CD4-positive, alpha-beta T cell treated with Interleukin-15 for 1 hour (primary cell): ENCODE measurements around the gene GHRL.
"Not testable (repeated sequence)": the region's sequence is repeated elsewhere in the genome, so short reads cannot be mapped to it uniquely, and the experiment has no call there.

Source experiments
- DNase-seq: peaks from one replicate; pipeline ENCODE4 v3.0.0-alpha.2; 2020

Gene GHRL

DNA sequence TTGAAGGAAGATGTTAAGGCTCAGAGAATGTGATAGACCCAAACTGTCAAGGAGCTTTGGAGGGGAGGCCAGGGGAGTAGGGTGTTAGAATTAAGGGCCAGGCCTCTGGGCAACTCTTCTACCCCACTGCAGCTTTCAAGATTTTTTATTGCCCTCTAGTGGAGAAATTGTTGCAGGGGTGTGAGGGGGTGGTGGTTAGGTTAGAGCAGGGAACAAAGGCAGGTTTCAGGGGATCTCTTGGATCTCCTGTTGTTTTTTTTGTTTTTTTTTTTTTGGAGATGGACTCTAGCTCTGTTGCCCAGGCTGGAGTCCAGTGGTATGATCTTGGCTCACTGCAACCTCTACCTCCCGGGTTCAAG, 29.6 kb upstream of the GHRL start:
- DNase-seq: no peak

DNA sequence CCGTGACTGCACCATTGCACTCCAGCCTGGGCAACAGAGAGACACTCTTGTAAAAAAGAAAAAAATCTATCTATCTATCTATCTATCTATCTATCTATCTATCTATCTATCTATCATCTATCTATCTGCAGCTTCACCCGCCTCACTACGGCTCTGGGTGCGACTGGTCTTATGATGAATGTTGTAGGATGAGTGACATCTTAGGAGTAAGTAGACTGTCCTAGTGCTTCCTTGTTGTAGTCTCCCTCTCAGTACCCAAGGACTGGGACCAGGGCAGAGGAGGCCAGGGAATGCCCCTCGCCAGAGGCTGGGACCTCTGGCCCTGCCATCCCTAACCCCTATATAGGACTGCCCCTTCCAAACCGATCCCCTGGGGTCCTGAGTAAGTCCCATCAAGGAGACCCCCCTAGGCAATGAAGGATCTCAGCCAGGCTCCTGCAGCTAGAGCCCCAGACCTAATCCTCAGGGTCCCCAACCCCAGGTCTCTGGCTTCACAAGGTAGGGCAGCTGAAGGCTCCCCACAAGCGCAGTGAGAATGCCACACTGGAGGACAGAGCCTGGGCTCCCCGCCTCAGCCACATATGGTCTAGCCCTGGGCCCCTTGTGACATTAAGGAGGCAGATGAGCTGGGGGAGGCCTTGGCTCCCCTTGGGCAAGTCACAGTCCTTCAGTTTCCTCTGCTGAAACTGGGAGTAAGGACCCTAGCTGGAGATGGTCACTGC, 29.0 kb upstream of the GHRL start:
- no peak for DNase-seq

DNA sequence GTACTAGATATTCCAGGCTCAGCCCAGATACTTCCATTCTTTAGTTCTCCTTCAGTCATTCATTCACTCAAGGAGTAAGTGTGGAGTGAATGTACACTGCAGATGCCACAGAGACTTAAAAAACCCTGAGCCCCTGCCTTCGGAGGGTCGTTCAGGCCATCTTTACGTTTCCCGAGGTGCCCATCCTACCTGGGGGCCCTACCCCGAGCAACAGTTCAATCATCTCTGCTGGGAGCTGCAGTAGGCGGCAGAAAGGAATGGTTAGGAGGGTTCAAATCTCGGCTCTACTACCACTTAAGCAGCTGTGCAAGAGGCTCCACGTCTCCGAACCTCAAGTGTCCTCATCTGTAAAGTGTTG, 27.6 kb upstream of the GHRL start:
- DNase-seq: no peak

GRCh38 chr3:10319804-10320203, 27.1 kb upstream of the GHRL start:
- no peak for DNase-seq

DNA sequence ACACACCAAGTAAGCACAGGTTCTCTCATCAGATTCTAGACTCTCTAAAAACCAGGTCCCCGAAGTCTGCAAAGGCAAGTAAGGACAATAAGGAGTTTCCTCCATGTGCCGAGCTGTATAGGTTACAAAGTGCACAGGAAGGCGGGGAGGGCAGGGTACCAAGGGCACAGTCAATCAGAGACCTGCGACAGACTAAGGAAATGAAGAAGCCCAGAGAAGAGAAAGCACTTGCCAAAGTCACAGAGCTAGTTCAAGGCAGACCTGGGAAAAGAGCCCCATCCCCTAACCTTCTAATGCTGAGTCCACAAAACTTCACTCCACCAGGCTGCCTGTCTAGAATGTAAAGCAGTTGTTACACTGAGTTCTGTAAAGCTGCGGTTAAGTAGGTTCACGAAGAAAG, 26.5 kb upstream of the GHRL start:
- no peak for DNase-seq

- no peak for DNase-seq
Measured at GRCh38 chr3:10317961-10318350, 25.2 kb upstream of the GHRL start.

DNA sequence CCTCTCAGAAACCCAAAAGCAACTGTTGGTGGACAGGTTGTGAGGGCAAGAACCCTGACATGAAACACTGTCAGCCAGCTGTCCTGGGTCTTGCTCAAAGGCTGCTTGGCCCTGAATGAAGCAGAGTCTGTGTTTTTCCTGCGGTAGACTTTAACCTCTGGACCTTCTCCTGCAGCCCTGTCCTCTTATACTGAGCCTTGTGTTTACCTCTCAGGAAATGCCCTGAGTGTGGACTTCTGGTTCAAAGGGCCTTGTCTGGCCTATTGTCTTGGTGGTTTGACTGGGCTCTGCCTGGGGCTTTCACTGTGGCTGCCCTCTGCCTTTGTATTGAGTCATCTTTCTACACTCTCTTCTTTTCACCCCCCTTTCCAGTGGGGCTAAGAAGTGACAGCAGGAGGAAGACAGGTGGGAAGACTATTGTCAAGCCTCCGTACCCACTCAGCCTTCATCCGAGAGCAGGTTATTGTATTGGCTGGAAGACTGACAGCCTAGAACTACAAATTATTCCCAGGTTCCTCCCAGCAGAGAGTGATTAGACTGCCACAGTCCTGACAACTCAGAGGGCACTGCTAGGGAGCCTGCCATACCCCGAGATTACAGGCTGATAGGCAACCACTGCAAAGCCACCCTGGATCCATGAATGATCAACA, 24.7 kb upstream of the GHRL start:
- DNase-seq: no peak

GRCh38 chr3:10315771-10316344, 23.1 kb upstream of the GHRL start:
- DNase-seq: no peak

- DNase-seq: no peak
Measured at GRCh38 chr3:10315101-10315500, 22.4 kb upstream of the GHRL start.

DNA sequence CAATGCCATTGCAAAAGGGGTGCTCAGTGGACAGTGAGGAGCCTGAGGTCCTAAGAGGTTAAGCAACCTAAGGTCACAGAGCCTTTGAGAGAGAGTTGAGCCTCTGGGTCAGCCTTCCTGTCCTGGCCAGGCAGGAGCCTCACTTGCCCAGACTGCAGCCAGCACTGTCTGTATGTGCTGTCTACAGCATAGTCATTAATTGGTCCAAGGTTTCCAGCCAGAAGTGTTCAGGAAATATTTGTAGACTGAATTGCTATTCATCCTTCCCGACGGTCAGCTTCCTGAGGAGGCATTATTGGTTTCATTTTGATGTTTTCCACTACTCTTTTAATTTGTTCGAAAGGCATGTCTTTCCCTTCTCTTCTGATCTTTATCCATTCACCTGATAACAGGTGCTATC, 20.1 kb upstream of the GHRL start:
- DNase-seq: no peak

- no peak for DNase-seq
Measured at GRCh38 chr3:10312391-10312790, 19.6 kb upstream of the GHRL start.

- DNase-seq: no peak
Measured at GRCh38 chr3:10311710-10312109, 19.0 kb upstream of the GHRL start.

DNA sequence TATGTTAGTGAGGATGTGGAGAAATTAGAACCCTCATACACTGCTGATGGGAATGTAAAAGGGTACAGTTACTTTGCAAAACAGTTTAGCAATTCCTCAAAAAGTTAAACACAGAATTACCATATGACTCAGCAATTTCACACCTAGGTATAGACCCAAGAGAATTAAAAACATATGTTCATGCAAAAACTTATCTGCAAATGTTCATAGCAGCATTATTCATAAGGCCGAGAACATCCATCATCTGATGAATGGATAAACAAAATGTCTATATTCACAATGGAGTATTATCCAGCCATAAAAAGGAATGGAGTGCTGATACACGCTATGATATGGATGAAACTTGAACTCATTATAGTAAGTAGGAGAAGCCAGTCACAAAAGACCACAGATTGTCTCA, 17.8 kb upstream of the GHRL start:
- no peak for DNase-seq

DNA sequence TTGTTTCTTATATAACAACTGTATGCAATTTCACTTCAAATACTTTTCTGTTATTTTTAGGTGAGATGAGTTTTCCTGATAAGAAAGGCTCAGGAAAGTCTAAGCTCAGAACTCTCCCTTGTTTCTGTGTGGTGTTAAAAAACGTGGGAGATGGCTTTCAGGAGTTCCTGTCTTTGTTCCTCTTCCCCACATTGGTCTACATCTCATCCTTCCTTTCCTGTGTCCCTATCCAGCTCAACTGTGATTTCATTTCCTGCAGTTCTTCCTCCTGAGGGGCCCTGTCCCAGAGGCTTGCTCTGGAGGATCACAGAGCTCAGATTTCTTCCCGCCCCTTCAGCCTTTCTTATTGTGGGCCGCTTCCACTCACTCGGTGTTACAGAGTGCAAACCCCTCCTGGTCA, 17.0 kb upstream of the GHRL start:
- DNase-seq: no peak

DNA sequence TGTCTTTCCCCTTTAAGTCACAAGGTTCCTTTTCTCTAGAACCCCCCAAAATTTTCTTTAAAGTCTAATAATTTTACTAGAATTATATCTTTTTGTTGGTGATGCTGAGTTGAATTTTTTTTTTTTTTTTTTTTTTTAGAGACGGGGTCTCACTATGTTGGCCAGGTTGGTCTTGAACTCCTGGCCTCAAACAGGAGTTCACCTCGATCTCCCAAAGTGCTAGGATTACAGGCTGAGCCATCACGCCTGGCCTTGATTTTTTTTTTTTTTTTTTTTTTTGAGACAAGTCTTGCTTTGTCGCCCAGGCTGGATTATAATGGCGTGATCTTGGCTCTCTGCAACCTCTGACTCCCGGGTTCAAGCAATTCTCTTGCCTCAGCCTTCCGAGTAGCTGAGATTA, 15.9 kb upstream of the GHRL start:
- DNase-seq: no peak

DNA sequence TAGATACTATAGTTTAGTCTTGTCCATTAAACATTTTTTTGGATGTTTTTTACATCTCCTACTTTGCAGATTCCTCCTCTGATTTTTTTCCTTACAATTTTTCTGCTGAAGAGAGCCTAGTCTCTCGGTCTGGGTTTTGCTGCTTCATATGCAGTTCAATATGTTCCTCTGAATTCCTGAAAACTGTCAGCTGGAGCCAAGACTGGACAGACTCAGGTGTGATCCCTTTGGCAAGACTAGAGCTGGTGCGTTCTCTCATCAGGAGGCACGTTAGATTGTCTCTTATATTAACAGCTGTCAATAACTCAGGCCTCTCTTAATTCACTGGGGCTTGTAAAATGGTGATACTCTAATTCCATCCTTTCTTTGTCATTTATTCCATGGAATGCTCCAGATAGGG, 13.4 kb upstream of the GHRL start:
- no peak for DNase-seq

DNA sequence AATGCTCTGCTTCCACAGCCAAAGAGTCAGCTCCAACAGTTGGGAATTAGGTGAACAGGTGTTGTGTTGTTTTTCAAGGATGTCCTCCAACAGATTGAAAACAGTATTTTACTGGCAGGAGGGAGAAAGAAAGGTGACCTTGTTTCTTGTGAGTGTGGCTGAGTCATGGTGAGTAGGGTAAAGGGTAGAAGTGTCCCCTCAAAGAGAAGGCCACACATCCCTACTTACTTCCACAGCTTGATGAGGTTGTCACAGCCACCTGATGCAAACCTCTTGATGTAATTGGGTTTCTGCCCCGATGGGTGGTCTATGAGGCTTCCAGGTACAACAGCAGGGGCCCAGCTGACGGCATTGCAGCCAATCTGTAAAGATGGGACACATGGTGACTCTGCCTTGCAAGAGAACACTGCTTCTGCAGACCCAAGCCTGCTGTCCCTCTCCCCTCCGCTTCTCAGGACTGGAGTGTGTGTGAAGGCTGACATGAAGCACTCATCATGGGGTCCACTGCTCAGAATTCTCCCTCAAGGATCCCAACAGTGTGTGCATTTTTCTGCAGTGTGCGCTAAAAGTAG, 12.7 kb upstream of the GHRL start:
- no peak for DNase-seq

GRCh38 chr3:10304905-10305304, 12.2 kb upstream of the GHRL start:
- no peak for DNase-seq

GRCh38 chr3:10303785-10304184, 11.0 kb upstream of the GHRL start:
- no peak for DNase-seq

GRCh38 chr3:10303105-10303504, 10.4 kb upstream of the GHRL start:
- DNase-seq: no peak

DNA sequence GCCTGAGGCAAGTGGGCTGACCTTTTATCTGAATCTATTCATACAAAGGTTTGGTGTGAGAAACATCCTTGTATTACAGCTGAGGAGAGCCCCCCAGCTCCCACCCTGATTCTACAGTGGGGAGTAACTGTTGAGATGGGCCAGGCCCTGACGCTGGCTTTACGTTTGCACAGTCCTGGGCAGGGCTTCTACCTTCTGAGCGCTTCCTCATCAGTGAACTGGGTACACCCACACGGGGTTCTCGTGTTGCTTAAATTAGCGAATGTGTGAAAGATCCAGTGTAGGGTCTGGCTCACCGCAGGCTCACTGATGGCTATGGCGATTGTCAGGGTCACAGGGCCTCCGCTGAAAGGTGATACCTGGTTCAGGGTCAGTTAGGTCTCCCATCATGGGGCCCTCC, 7.3 kb upstream of the GHRL start:
- no peak for DNase-seq

DNA sequence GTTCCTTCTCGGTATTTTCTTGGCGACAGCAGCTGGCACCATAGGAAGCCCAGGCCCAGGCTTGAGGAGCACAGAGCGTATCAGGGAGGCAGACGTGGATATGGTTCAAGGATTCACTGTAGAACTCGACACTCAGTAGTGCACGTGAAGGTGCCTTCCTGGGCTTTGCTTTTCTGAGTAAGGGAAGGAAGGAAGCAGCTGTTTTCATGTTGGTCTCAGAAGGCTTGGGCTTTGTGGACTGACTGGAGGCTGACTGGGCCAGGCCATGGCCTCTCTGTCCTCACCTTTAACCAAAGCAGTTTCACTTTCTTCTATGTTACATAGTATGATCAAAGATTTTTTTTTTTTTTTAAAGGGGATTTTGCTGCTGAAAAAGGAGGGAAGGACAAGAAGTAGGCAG, 6.9 kb upstream of the GHRL start:
- DNase-seq: no peak

DNA sequence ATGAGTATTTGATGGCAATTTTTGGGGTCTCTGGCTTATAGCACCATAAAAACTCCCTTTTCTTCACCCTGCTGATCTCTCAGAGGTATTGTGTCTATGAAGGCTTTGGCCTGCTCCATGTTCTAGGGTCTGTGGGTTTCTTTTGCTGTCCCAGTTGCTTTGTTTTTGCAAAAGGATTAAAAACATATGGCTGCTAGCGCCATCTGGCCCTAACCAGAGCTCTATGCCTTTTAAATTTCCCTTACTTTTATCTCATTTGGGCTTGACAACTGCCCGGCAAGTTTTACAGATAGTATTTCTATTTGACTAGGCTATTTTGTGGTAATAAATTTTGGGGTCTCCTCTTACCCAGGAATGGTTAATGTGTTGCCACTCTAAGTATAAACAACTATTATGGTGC, 6.4 kb upstream of the GHRL start:
- DNase-seq: no peak

GRCh38 chr3:10298064-10298463, 5.3 kb upstream of the GHRL start:
- not testable (repeated sequence) for DNase-seq
